OCI-LY3 (cell line): ENCODE measurements around the gene MAMLD1.

ENCODE experiments used
- H2AFZ ChIP-seq: fragments of 200-600, 300-600 bp; shearing (Covaris generic); 2 replicates; pipeline ENCODE4 v1.6.0; 2014; ENCODE audit warnings: antibody characterized with exemption, low read depth, low read length
- H3K27ac ChIP-seq: fragments of 200-600, 300-600 bp; sonication (generic); 2 replicates; pipeline ENCODE4 v1.5.1; 2014; ENCODE audit warnings: mild to moderate bottlenecking, low read length, moderate library complexity, mixed read lengths
- H3K27me3 ChIP-seq: fragments of 200-600, 300-600 bp; sonication (generic); 2 replicates; pipeline ENCODE4 v1.6.1; 2014; ENCODE audit warnings: low read depth, low read length, mixed read lengths
- H3K36me3 ChIP-seq: fragments of 200-600, 300-600 bp; sonication (generic); replicated peaks from 2 replicates; pipeline ENCODE3; 2014; ENCODE audit warnings: low read depth, low read length, mixed read lengths
- H3K4me1 ChIP-seq: fragments of 300-600, 200-600 bp; sonication (generic); 2 replicates; pipeline ENCODE4 v1.6.1; 2014; ENCODE audit warnings: low read length, mixed read lengths
- H3K4me2 ChIP-seq: fragments of 200-600, 300-600 bp; sonication (generic); 2 replicates; pipeline ENCODE4 v1.6.1; 2014; ENCODE audit warnings: low read length, mixed read lengths
- H3K4me3 ChIP-seq: fragments of 300-600, 200-600 bp; sonication (generic); 2 replicates; pipeline ENCODE4 v1.5.1; 2014; ENCODE audit warnings: antibody characterized with exemption, mild to moderate bottlenecking, low read length, moderate library complexity
- H3K79me2 ChIP-seq: fragments of 300-600, 200-600 bp; shearing (Covaris generic); 2 replicates; pipeline ENCODE4 v1.6.1; 2014; ENCODE audit warnings: mild to moderate bottlenecking, low read length, mixed read lengths
- H3K9ac ChIP-seq: fragments of 300-600, 200-600 bp; shearing (Covaris generic); 2 replicates; pipeline ENCODE4 v1.6.0; 2014; ENCODE audit warnings: mild to moderate bottlenecking, low read length, moderate library complexity
- H3K9me3 ChIP-seq: fragments of 200-600, 300-600 bp; shearing (Covaris generic); 2 replicates; pipeline ENCODE4 v1.6.1; 2014; ENCODE audit warnings: low read length, mixed read lengths; ENCODE audit not compliant: insufficient read depth
- H4K20me1 ChIP-seq: fragments of 200-600, 300-600 bp; sonication (generic); 2 replicates; pipeline ENCODE4 v1.6.1; 2016; ENCODE audit warnings: low read length, mixed read lengths; ENCODE audit not compliant: insufficient read depth
- CTCF ChIP-seq: fragments of 200-600, 300-600 bp; sonication (generic); IDR thresholded peaks from 2 replicates; pipeline ENCODE4 v1.5.1; 2014; ENCODE audit warnings: antibody characterized with exemption, low read length, low read depth
- EZH2phosphoT487 ChIP-seq: fragments of 200-600 bp; shearing (Covaris generic); IDR thresholded peaks from 2 replicates; pipeline ENCODE4 v1.6.1; 2018; ENCODE audit warnings: antibody characterized with exemption, mixed run types, low read depth

The MAMLD1 gene

GRCh38 chrX:150487369-150488094 lies 124.4 kb downstream of the MAMLD1 start:
- no peak overlapping the region for H2AFZ ChIP-seq
- no peaks in the 10 kb centered on the region for H3K27me3 ChIP-seq
- no peak for TF ChIP-seq CTCF
- TF ChIP-seq EZH2phosphoT487 = no peak
- no peak overlapping the region for H3K4me2 ChIP-seq
- H3K9ac ChIP-seq = no peak overlapping the region
- H3K9me3 ChIP-seq = no peaks in the 10 kb centered on the region
- no peak overlapping the region for H3K4me3 ChIP-seq
- no peaks in the 10 kb centered on the region for H4K20me1 ChIP-seq
- H3K4me1 ChIP-seq = peaks cover 14% of the 10 kb centered on the region
- no peaks in the 10 kb centered on the region for H3K79me2 ChIP-seq
- H3K27ac ChIP-seq = no peak overlapping the region
- no peaks in the 10 kb centered on the region for H3K36me3 ChIP-seq

- Histone ChIP-seq H4K20me1 (no peaks in the 10 kb centered on the region), H3K27me3 (no peaks in the 10 kb centered on the region), H3K4me3 (no peak overlapping the region), H3K36me3 (no peaks in the 10 kb centered on the region), H3K79me2 (no peaks in the 10 kb centered on the region), H3K9ac (no peak overlapping the region), H3K4me1 (peaks cover 5% of the 10 kb centered on the region; the same call in 1 of the 2 replicates), H3K9me3 (no peaks in the 10 kb centered on the region), H3K27ac (no peak overlapping the region), H2AFZ (no peak overlapping the region), H3K4me2 (no peak overlapping the region)
- TF ChIP-seq EZH2phosphoT487 (no peak), CTCF (no peak)
Observed at GRCh38 chrX:150489359-150490015, 126.4 kb downstream of the MAMLD1 start.

GRCh38 chrX:150495496-150495895 lies 132.4 kb downstream of the MAMLD1 start:
- Histone ChIP-seq H3K36me3 (no peaks in the 10 kb centered on the region), H3K27ac (no peak overlapping the region), H3K79me2 (no peaks in the 10 kb centered on the region), H4K20me1 (no peaks in the 10 kb centered on the region), H3K9me3 (no peaks in the 10 kb centered on the region), H3K9ac (no peak overlapping the region), H3K4me2 (no peak overlapping the region), H2AFZ (no peak overlapping the region), H3K4me1 (peaks cover 14% of the 10 kb centered on the region), H3K4me3 (no peak overlapping the region), H3K27me3 (no peaks in the 10 kb centered on the region)
- TF ChIP-seq CTCF (no peak), EZH2phosphoT487 (no peak)

GRCh38 chrX:150499240-150499639 lies 136.1 kb downstream of the MAMLD1 start:
- Histone ChIP-seq H3K27me3 (no peaks in the 10 kb centered on the region), H3K9me3 (no peaks in the 10 kb centered on the region), H3K36me3 (no peaks in the 10 kb centered on the region), H3K4me1 (peaks cover 14% of the 10 kb centered on the region), H3K27ac (no peak overlapping the region), H3K79me2 (no peaks in the 10 kb centered on the region), H3K9ac (no peak overlapping the region), H3K4me3 (no peak overlapping the region), H2AFZ (peak overlapping the region; percentile 59; the same call in 1 of the 2 replicates), H4K20me1 (no peaks in the 10 kb centered on the region), H3K4me2 (peak overlapping the region; percentile 32)
- TF ChIP-seq EZH2phosphoT487 = no peak
- no peak for TF ChIP-seq CTCF
